GM19351 (cell line): ENCODE data around the gene ROGDI.

ENCODE experiments used
- ATAC-seq: cut with Tn5 transposase; IDR thresholded peaks from one replicate; pipeline ENCODE4 v1.9.1; 2021; ENCODE audit warnings: mild to moderate bottlenecking, moderate library complexity; ENCODE audit not compliant: unreplicated experiment

ROGDI gene

DNA sequence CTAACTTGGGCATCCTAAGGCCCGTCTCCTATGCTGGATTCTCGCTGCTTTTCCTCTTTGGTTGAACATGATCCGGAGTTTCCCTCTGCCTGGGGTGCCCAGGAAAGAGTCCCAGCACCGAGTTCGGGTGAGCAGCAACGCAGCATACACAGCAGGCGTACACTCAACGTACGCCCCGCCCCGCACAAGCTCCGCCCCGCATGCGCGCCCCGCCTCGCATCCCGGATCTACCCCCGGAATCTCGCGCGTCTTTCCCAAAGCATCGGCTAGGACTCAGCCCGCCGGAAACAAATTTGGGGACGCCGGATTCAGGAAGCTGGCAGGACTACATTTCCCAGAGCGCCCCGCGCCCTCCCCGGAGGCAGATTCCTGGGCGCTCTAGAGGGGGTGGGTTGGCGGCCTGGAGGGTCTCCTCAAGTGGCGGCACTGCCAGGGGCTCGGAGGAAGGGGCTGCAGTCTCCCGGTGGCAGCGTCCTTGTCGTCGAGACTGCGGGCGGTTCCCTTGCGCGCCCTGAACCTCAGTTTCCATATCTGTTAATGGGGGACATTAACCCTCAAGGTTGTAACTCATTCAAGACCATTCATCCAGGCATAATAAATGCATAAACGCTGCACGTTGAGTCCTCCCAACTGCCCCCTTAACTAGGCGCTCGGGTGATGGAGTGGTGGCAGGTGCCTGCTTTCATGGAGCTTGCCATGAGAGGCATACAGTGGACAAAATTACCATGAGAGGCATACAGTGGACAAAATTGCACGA, 33.7 kb downstream of the ROGDI start:
- ATAC-seq: peak; percentile 60

DNA sequence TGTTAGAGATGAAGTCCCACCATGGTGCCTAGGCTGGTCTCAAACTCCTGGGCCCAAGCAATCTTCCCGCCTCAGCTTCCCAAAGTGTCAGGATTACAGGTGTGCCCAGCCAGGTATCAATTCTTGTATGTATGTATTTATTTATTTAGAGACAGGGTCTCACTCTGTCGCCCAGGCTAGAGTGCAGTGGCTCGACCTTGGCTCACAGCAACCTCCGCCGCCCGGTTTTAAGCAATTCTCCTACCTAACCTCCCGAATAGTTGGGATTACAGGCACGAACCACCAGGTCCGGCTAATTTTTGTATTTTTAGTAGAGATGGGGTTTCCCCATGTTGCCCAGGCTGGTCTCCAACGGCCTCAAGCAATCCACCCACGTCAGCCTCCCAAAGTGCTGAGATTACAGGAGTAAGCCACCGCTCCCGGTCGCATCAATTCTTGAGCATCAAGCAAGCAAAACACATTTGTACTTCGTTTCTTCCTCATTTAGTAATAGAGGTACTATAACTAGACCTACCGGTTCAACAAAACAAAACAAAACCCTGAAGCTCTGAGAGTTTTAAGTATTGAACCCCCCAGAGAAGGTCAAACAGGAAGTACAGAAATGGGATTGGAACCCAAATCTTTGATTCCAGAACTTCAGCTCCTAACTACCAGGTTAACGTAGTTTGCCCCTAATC, 34.4 kb downstream of the ROGDI start:
- ATAC-seq: no peak

- ATAC-seq: peak; percentile 83
Measured at GRCh38 chr16:4766875-4767628, 35.4 kb downstream of the ROGDI start, which contains the start of gene ZNF500. Gene ZNF500 (minus strand): TSS chr16:4767162. CDS start chr16:4765978, 1,184 bp downstream.

DNA sequence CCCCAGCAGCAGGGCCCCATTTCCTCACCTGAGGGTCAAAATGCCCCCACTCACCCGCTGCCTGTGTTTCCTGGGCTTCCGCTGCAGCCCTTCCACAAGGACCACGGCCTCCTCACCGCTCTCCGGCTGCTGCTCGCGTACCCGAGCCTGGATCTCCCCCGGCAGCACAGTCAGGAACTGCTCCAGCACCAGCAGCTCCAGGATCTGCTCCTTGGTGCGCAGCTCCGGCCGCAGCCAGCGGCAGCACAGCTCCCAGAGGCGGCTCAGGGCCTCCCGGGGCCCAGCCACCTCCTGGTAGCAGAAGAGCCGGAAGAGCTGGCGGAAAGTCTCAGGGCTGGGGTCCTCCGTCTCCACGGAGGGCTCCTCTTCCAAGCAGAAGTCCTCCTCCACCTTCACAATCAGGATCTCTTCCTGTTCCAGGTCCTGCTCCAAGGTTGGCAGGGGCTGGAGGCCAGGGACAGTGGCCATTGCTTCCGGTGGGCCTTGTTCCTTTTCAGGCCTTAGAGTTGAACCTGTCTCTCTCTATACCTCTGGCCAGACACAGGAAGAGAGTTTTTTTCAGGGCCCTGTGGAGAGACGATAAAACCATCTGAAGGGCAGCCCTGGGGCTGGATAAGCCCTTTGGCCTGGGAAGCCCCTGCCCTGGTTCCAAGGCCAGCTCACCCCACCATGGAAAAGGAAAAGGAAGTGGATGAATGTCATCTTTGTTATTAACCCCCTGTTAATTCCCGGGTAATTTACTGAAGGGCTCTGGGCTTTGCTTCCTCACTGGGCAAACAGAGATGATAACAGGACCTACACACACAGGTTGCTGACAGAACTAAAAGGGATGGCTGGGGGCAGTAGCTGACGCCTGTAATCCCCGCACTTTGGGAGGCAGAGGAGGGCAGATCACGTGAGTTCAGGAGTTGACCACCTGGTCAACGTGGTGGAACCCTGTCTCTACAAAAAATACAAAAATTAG, 36.6 kb downstream of the ROGDI start:
- no peak for ATAC-seq

GRCh38 chr16:4763791-4764190, 38.6 kb downstream of the ROGDI start:
- no peak for ATAC-seq

- ATAC-seq: no peak
Measured at GRCh38 chr16:4762205-4762604, 40.2 kb downstream of the ROGDI start.

DNA sequence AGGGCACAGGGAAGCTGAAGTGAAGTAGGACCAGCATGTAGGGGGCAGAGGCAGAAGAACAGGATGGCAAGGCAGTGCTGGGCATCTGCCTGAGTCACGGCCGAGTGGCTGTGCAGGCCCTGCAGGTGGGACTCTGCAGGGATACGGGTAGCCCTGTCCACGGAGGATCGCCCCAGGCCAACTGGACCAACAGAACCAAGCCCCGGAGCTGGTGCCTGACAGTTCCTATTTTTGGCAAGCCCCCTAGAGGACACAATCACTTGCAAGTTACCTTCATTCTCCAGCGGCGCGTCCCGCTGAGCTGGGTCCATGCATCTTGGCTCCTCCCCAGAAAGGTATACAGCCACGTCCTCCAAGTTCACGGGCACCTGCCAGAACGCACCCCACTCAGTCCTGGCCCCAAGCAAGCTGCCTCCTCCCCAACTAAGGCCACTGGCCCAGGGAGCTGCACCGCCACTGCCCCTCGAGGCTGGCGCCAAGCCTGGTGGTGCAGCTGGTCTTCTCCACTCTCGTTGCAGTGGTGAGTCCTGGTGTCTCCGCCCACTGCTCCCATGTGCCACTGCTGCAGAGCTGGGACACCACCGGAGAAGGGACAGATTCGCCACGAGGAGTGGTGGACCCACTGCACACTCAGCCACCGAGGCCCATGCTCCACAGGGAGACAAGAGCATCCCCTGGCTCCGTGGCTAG, 42.1 kb downstream of the ROGDI start:
- ATAC-seq: no peak

GRCh38 chr16:4755687-4756086, 46.7 kb downstream of the ROGDI start:
- ATAC-seq: no peak

GRCh38 chr16:4754865-4755264, 47.6 kb downstream of the ROGDI start:
- no peak for ATAC-seq

DNA sequence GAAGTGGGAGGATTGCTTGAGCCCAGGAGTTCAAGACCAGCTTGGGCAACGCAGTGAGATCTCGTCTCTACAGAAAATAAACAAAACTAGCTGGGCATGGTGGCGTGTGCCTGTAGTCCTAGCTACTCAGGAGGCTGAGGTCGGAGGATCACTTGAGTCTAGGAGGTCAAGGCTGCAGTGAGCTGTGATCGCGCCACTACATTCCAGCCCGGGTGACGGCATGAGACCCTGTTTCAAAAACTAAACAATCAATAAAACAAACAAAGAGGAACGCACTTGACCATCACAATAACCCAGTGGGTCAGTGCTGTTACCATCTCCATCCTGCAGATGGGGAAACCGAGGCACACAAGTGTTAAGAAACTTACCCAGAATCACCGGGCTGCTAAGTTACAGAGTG, 49.2 kb downstream of the ROGDI start:
- ATAC-seq: no peak

DNA sequence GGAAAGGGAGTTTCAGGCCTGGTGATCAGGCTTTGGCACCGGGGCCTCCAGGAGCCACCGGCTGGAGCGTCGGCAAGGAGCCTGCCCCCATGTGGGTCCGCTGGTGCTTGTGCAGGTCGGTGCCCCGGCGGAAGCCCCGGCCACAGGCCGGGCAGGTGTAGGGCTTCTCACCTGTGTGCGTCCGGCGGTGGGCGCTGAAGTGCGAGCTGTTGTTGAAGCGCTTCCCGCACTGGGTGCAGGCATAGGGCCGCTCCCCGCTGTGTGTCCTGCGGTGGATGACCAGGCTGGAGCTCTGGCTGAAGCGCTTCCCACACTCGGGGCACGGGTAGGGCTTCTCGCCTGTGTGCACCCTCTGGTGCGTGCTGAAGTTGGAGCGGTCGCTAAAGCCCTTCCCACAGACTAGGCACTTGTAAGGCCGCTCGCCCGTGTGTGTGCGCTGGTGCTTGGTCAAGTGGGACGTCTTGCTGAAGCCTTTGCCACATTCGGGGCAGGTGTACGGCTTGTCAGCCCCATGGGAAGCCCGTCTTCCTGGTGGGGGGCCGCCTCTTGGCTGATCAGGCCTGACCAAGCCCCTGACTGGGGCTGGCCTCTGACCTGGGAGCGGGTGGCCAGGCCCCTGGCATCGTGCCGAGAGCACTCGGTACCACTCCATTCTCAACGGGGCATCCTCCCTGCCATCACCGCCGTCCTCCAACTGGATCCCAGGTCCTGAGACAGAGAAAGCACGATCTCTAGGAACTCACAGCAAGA, 49.9 kb downstream of the ROGDI start:
- no peak for ATAC-seq

DNA sequence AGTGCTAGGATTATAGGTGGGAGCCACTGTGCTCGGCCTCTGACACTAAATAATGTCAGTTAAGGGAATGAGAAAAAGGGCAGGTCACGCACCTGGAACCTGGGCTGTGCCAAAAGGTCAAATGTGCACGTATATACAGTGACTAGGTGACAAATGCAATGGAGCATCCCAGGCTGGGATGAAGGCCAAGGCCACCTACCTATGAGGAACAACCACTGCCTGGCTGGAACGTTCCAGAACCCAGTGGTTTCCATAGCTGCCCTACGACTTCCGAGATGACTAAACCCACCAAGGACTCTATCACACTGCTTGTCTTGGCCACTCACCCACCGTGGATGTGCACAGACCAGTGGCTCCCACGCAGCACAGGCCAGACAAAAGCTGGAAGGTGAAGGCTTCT, 51.5 kb downstream of the ROGDI start:
- ATAC-seq: no peak

GRCh38 chr16:4749700-4750257, 52.7 kb downstream of the ROGDI start:
- peak; percentile 37 for ATAC-seq

- ATAC-seq: no peak
Measured at GRCh38 chr16:4748682-4749411, 53.6 kb downstream of the ROGDI start.

- peak; percentile 50 for ATAC-seq
Measured at GRCh38 chr16:4747906-4748681, 54.3 kb downstream of the ROGDI start.

DNA sequence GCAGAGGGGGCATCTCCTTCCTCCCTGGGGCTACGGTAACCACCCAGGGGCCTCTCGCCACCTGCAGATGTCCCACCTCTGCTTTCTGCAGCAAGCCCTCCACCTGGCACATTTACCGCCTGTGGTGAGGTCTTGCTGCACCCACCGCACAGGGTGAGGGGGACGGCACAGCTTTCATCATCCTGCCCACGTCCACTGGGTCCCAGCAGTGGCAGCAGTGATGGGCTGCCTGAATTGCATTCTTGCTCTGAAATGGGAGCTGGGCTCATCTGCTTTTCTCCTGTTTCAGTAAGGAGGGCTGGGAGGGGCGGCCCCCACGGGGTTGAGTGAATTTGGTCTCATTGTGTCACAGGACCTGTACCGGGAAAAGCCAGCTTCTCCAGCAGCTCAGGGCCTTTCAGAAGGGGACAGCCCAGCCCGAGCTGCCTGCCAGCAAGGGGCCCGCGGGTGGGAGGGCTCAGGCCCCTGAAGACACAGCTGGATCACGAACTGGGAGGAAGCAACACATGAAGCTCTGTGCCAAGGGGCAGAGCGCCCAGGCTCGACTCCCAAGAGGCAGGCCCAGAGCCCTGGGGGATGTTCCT, 55.4 kb downstream of the ROGDI start:
- ATAC-seq: no peak
